Stimulated activated CD4-positive, alpha-beta T cell treated with anti-CD3 and anti-CD28 coated beads, Interleukin-15, amount 100 ng/mL, for 24 hours (primary cell): Measurements from ENCODE around the gene METTL27.
"Not testable (repeated sequence)": the region's sequence is repeated elsewhere in the genome, so short reads cannot be mapped to it uniquely, and the experiment has no call there.

Experiments used
- DNase-seq: peaks from one replicate; pipeline ENCODE4 v3.0.0-alpha.2; 2020

The METTL27 gene

GRCh38 chr7:73869011-73869798 is 26.9 kb upstream of the METTL27 start:
- no peak for DNase-seq

- DNase-seq, result no peak
Measured at GRCh38 chr7:73866446-73866767, 24.1 kb upstream of the METTL27 start.

- DNase-seq, result peak; percentile 25
Measured at GRCh38 chr7:73865738-73866445, 23.6 kb upstream of the METTL27 start.

- DNase-seq, result no peak
Measured at GRCh38 chr7:73864981-73865711, 22.8 kb upstream of the METTL27 start.

- DNase-seq, result no peak
Measured at GRCh38 chr7:73861305-73861704, 19.0 kb upstream of the METTL27 start.

- DNase-seq, result no peak
Measured at GRCh38 chr7:73860859-73861258, 18.5 kb upstream of the METTL27 start, which contains the start of gene TMEM270. Gene TMEM270 (plus strand): TSS chr7:73861159. CDS start chr7:73861195, 36 bp downstream.

GRCh38 chr7:73858807-73859206 is 16.5 kb upstream of the METTL27 start:
- DNase-seq, result no peak

GRCh38 chr7:73856941-73857340 is 14.6 kb upstream of the METTL27 start:
- no peak for DNase-seq

GRCh38 chr7:73852500-73852899 is 10.2 kb upstream of the METTL27 start:
- DNase-seq, result no peak

GRCh38 chr7:73851410-73852338 is 9.4 kb upstream of the METTL27 start:
- DNase-seq, result peak; percentile 49

- no peak for DNase-seq
Measured at GRCh38 chr7:73850781-73851207, 8.5 kb upstream of the METTL27 start.

GRCh38 chr7:73847941-73848723 is 5.8 kb upstream of the METTL27 start:
- no peak for DNase-seq

GRCh38 chr7:73845701-73846195 is 3.4 kb upstream of the METTL27 start:
- not testable (repeated sequence) for DNase-seq

- no peak for DNase-seq
Measured at GRCh38 chr7:73844848-73845460, 2.6 kb upstream of the METTL27 start.

GRCh38 chr7:73844131-73844547 is 1.8 kb upstream of the METTL27 start:
- DNase-seq, result no peak

GRCh38 chr7:73841689-73842066 is 638 bp downstream of the METTL27 start:
- DNase-seq, result no peak

- no peak for DNase-seq
Measured at GRCh38 chr7:73840715-73841379, 1.5 kb downstream of the METTL27 start.

- no peak for DNase-seq
Measured at GRCh38 chr7:73839743-73840714, 2.3 kb downstream of the METTL27 start.

GRCh38 chr7:73839290-73839689 is 3.0 kb downstream of the METTL27 start:
- DNase-seq, result no peak
